ENCODE measurements around the gene CCR1.

CCR1 gene

DNA sequence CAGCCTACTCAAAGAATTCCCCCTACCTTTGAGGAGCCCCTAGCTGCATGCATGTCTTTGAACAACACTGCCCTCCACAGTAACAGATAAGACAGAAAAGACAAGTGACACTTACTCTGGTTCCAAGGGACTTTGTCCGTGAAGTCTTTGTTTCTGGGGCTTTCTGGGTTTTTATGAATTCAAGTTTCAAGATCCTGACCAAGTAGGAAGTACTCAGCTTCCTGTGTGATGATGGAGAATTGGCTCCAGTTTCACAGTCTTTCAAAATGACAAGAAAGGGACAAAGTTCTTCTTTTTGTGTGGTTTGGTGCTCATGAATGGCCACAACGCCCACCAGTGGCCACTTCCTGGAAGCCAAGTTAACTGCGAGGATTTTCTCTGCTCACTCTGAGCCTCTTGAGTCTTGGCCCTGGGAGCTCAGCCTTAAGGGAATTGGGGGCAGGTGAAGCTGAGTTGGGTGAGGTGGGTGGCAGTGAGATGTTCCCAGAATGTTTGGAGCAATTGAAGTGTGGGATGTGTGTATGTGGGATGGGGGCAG is at the start of gene CCR1:
TSS of gene CCR1 (minus strand) at position 147 of the 538 bp plus-strand sequence. CDS start 4,000 bp downstream, outside the sequence.
- no peak within 1 kb of the TSS for H3K27ac ChIP-seq (ENCODE audit: low read length)
- H3K9me3 ChIP-seq (ENCODE audit: insufficient read depth, low read depth, low read length), result no peaks in the 10 kb centered on the region
- no peak within 1 kb of the TSS for H3K4me3 ChIP-seq (ENCODE audit: low read length)
- H3K4me1 ChIP-seq (ENCODE audit: insufficient read depth, low read length), result no peaks in the 10 kb centered on the region
- no peak within 1 kb of the TSS for H3K9ac ChIP-seq (ENCODE audit: low read depth, low read length)
- no peaks in the 10 kb centered on the region for H3K27me3 ChIP-seq (ENCODE audit: insufficient read depth, low read length)
- no peaks in the 10 kb centered on the region for H3K36me3 ChIP-seq (ENCODE audit: insufficient read depth, low read depth, low read length)

- H3K36me3 ChIP-seq (ENCODE audit: insufficient read depth, low read depth, low read length), result no peaks in the 10 kb centered on the region
- no peak overlapping the region for H3K4me3 ChIP-seq (ENCODE audit: low read length)
- no peak overlapping the region for H3K9ac ChIP-seq (ENCODE audit: low read depth, low read length)
- H3K9me3 ChIP-seq (ENCODE audit: insufficient read depth, low read depth, low read length), result no peaks in the 10 kb centered on the region
- H3K27me3 ChIP-seq (ENCODE audit: insufficient read depth, low read length), result no peaks in the 10 kb centered on the region
- no peak overlapping the region for H3K27ac ChIP-seq (ENCODE audit: low read length)
- no peaks in the 10 kb centered on the region for H3K4me1 ChIP-seq (ENCODE audit: insufficient read depth, low read length)
Measured at GRCh38 chr3:46252980-46253379, 44.9 kb upstream of the CCR1 start.

DNA sequence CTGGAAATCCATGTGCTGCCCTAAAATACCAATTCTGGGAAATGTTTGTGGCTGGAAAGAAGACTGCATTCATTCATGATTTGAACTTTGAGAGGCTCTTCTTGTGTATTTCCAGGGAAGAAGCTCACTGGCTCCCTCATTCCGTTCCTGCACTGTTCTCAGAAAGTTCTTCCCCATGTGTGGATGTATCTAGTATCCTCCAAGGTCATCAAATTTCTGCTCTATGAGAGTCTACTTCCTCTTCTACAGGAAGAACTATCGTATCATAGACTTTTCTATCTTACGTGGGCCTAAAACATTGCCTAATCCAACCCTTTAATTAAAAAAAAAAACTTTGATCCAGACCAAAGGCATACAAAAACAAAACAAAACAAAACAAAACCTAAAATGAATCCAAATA is 37.0 kb upstream of the CCR1 start:
- no peak overlapping the region for H3K4me3 ChIP-seq (ENCODE audit: low read length)
- no peak overlapping the region for H3K27ac ChIP-seq (ENCODE audit: low read length)
- H3K36me3 ChIP-seq (ENCODE audit: insufficient read depth, low read depth, low read length), result no peaks in the 10 kb centered on the region
- H3K9ac ChIP-seq (ENCODE audit: low read depth, low read length), result no peak overlapping the region
- H3K27me3 ChIP-seq (ENCODE audit: insufficient read depth, low read length), result no peaks in the 10 kb centered on the region
- no peaks in the 10 kb centered on the region; the same call in 1 of the 2 replicates for H3K4me1 ChIP-seq (ENCODE audit: insufficient read depth, low read length)
- H3K9me3 ChIP-seq (ENCODE audit: insufficient read depth, low read depth, low read length), result no peaks in the 10 kb centered on the region

- H3K4me1 ChIP-seq (ENCODE audit: insufficient read depth, low read length), result peaks cover 4% of the 10 kb centered on the region; the same call in 1 of the 2 replicates
- no peaks in the 10 kb centered on the region for H3K9me3 ChIP-seq (ENCODE audit: insufficient read depth, low read depth, low read length)
- no peak overlapping the region for H3K4me3 ChIP-seq (ENCODE audit: low read length)
- H3K27ac ChIP-seq (ENCODE audit: low read length), result no peak overlapping the region
- H3K9ac ChIP-seq (ENCODE audit: low read depth, low read length), result no peak overlapping the region
- no peaks in the 10 kb centered on the region for H3K36me3 ChIP-seq (ENCODE audit: insufficient read depth, low read depth, low read length)
- H3K27me3 ChIP-seq (ENCODE audit: insufficient read depth, low read length), result no peaks in the 10 kb centered on the region
Measured at GRCh38 chr3:46243560-46243959, 35.4 kb upstream of the CCR1 start.

GRCh38 chr3:46242120-46242519 is 34.0 kb upstream of the CCR1 start, which contains the start of gene CCR3:
CCR3 (plus strand) TSS chr3:46242460; CDS start chr3:46265159, 22,699 bp downstream.
- Histone ChIP-seq H3K36me3 (ENCODE audit: insufficient read depth, low read depth, low read length) (no peaks in the 10 kb centered on the region), H3K9ac (ENCODE audit: low read depth, low read length) (no peak within 1 kb of the TSS), H3K27me3 (ENCODE audit: insufficient read depth, low read length) (no peaks in the 10 kb centered on the region), H3K4me1 (ENCODE audit: insufficient read depth, low read length) (peaks cover 4% of the 10 kb centered on the region; the same call in 1 of the 2 replicates), H3K4me3 (ENCODE audit: low read length) (no peak within 1 kb of the TSS), H3K9me3 (ENCODE audit: insufficient read depth, low read depth, low read length) (no peaks in the 10 kb centered on the region), H3K27ac (ENCODE audit: low read length) (no peak within 1 kb of the TSS)

GRCh38 chr3:46239952-46240351 is 31.8 kb upstream of the CCR1 start:
- H3K4me1 ChIP-seq (ENCODE audit: insufficient read depth, low read length), result peaks cover 4% of the 10 kb centered on the region; the same call in 1 of the 2 replicates
- no peak overlapping the region for H3K9ac ChIP-seq (ENCODE audit: low read depth, low read length)
- H3K27me3 ChIP-seq (ENCODE audit: insufficient read depth, low read length), result no peaks in the 10 kb centered on the region

GRCh38 chr3:46239301-46239938 is 31.3 kb upstream of the CCR1 start:
- Histone ChIP-seq H3K36me3 (ENCODE audit: insufficient read depth, low read depth, low read length) (no peaks in the 10 kb centered on the region), H3K4me1 (ENCODE audit: insufficient read depth, low read length) (peaks cover 4% of the 10 kb centered on the region; the same call in 1 of the 2 replicates), H3K27ac (ENCODE audit: low read length) (no peak overlapping the region), H3K9ac (ENCODE audit: low read depth, low read length) (no peak overlapping the region), H3K27me3 (ENCODE audit: insufficient read depth, low read length) (no peaks in the 10 kb centered on the region), H3K4me3 (ENCODE audit: low read length) (no peak overlapping the region), H3K9me3 (ENCODE audit: insufficient read depth, low read depth, low read length) (no peaks in the 10 kb centered on the region)

More at GRCh38 chr3:46239952-46240351, 31.8 kb upstream of the CCR1 start:
- Histone ChIP-seq H3K9me3 (ENCODE audit: insufficient read depth, low read depth, low read length) (no peaks in the 10 kb centered on the region), H3K27ac (ENCODE audit: low read length) (no peak overlapping the region), H3K4me3 (ENCODE audit: low read length) (no peak overlapping the region), H3K36me3 (ENCODE audit: insufficient read depth, low read depth, low read length) (no peaks in the 10 kb centered on the region)

GRCh38 chr3:46238386-46238785 is 30.3 kb upstream of the CCR1 start:
- no peaks in the 10 kb centered on the region for H3K36me3 ChIP-seq (ENCODE audit: insufficient read depth, low read depth, low read length)
- no peaks in the 10 kb centered on the region for H3K27me3 ChIP-seq (ENCODE audit: insufficient read depth, low read length)
- no peak overlapping the region for H3K4me3 ChIP-seq (ENCODE audit: low read length)
- H3K4me1 ChIP-seq (ENCODE audit: insufficient read depth, low read length), result peaks cover 4% of the 10 kb centered on the region; the same call in 1 of the 2 replicates
- H3K9me3 ChIP-seq (ENCODE audit: insufficient read depth, low read depth, low read length), result no peaks in the 10 kb centered on the region
- H3K27ac ChIP-seq (ENCODE audit: low read length), result no peak overlapping the region
- no peak overlapping the region for H3K9ac ChIP-seq (ENCODE audit: low read depth, low read length)

DNA sequence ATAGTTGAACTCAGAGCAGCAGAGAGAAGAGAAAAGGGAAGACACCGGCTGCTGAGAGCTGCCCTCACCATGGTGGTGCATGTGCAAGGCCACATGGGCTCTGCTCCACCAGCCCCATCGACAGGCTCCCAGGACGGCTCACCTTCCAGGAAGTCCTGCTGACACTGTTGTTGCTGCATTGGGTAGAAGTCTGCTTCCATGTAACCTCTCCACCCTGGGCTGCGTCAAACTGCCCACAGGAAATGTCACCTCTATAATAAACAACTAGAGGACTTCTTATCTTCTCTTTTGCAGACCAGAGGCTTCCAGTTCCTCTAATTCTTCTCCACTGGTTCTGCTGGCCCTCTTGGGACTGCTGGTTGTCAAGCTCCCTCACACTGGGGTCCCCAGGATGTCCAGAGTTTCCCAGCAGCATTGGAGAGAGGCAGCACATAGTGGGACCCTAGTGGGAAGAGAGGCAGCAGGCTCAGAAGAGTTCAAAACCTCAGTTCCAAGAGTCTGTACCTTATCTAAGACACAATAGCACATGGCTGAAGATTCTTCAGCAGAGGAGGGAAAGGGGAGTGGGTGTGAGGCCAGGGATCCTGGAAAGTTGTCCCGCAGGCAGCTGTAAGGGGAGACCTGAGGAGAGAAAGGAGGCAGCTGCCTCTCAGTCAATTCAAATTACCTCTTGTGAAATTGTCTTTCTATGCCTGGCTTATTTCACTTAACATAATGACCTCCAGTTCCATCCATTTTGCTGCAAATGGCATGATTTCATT is 28.4 kb upstream of the CCR1 start:
- Histone ChIP-seq H3K4me1 (ENCODE audit: insufficient read depth, low read length) (peaks cover 4% of the 10 kb centered on the region; the same call in 1 of the 2 replicates), H3K36me3 (ENCODE audit: insufficient read depth, low read depth, low read length) (no peaks in the 10 kb centered on the region), H3K27me3 (ENCODE audit: insufficient read depth, low read length) (no peaks in the 10 kb centered on the region), H3K9ac (ENCODE audit: low read depth, low read length) (no peak overlapping the region), H3K9me3 (ENCODE audit: insufficient read depth, low read depth, low read length) (no peaks in the 10 kb centered on the region), H3K4me3 (ENCODE audit: low read length) (no peak overlapping the region), H3K27ac (ENCODE audit: low read length) (no peak overlapping the region)

DNA sequence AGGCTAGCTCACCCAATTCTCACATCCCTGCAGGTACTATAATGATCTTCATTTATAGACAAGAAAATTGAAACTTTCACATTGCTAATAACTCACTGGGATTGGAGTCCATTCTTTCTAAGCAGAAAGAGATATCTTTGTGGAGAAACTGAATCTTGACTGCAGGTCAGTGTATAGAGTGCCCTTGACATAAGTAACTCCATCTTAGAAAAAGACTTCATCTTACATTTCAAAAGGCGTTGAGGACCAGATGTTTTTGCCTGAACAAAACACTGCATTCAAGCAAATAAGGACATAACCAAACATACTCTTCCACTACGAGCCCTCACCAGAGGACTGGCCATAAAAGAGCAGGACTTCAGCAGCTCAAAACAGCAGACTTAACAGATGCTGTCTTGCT is 27.3 kb upstream of the CCR1 start:
- Histone ChIP-seq H3K27ac (ENCODE audit: low read length) (no peak overlapping the region), H3K27me3 (ENCODE audit: insufficient read depth, low read length) (no peaks in the 10 kb centered on the region), H3K9me3 (ENCODE audit: insufficient read depth, low read depth, low read length) (no peaks in the 10 kb centered on the region), H3K9ac (ENCODE audit: low read depth, low read length) (no peak overlapping the region), H3K4me3 (ENCODE audit: low read length) (no peak overlapping the region), H3K4me1 (ENCODE audit: insufficient read depth, low read length) (peaks cover 4% of the 10 kb centered on the region; the same call in 1 of the 2 replicates), H3K36me3 (ENCODE audit: insufficient read depth, low read depth, low read length) (no peaks in the 10 kb centered on the region)

- Histone ChIP-seq H3K4me1 (ENCODE audit: insufficient read depth, low read length) (no peaks in the 10 kb centered on the region), H3K4me3 (ENCODE audit: low read length) (no peak overlapping the region), H3K9me3 (ENCODE audit: insufficient read depth, low read depth, low read length) (no peaks in the 10 kb centered on the region), H3K27me3 (ENCODE audit: insufficient read depth, low read length) (no peaks in the 10 kb centered on the region), H3K27ac (ENCODE audit: low read length) (no peak overlapping the region), H3K9ac (ENCODE audit: low read depth, low read length) (no peak overlapping the region), H3K36me3 (ENCODE audit: insufficient read depth, low read depth, low read length) (no peaks in the 10 kb centered on the region)
Measured at GRCh38 chr3:46233194-46233593, 25.1 kb upstream of the CCR1 start.

All from iPS-20b (cell line).